Sigmoid colon (tissue), 7 donors: Measurements from ENCODE around the gene R3HDM1. TPM values are rescaled to one million over a fixed set of nuclear protein-coding genes. Genes with fewer than 3 reads are reported as not detected.
"Not testable (repeated sequence)": the region's sequence is repeated elsewhere in the genome, so short reads cannot be mapped to it uniquely, and the experiment has no call there.

ENCODE experiments used
- DNase-seq: peaks from one replicate; pipeline ENCODE4 v3.0.0-alpha.2; 2019
- H3K27ac ChIP-seq, 4 donors: fragments of 200-600 bp; sonication (generic); one replicate each; pipeline ENCODE4 v1.5.1; 2016 to 2019; ENCODE audit warnings: mild to moderate bottlenecking in 1 of 4
- H3K27me3 ChIP-seq, 3 donors: fragments of 200-600 bp; sonication (generic); one replicate each; pipeline ENCODE4 v1.5.1; 2019; ENCODE audit warnings: mild to moderate bottlenecking in 1 of 3
- H3K36me3 ChIP-seq, 4 donors: fragments of 200-600 bp; sonication (generic); one replicate each; pipeline ENCODE4 v1.5.1; 2016 to 2019
- H3K4me1 ChIP-seq, 4 donors: fragments of 200-600 bp; sonication (generic); one replicate each; pipeline ENCODE4 v1.5.1; 2017 to 2019
- H3K4me3 ChIP-seq, 4 donors: fragments of 200-600 bp; sonication (generic); one replicate each; pipeline ENCODE4 v1.5.1; 2017 to 2019; ENCODE audit warnings: mild to moderate bottlenecking in 2 of 4, moderate library complexity in 1 of 4
- H3K9me3 ChIP-seq, 4 donors: fragments of 200-600 bp in 3 of 4; sonication (generic) in 3 of 4; one replicate each; pipeline versions ENCODE4 v1.5.1 to v1.6.1; 2013 to 2019
- CTCF ChIP-seq, 4 experiments: fragments of 450-650 bp in 3 of 4; fragments of 200-600 bp in 1 of 4; IDR thresholded peaks; one replicate each; pipeline ENCODE4 v1.5.1; 2016 to 2019; ENCODE audit warnings: antibody characterized with exemption in 4 of 4, mild to moderate bottlenecking in 3 of 4, moderate library complexity in 2 of 4
- EP300 ChIP-seq, 4 donors: sonication (generic); formaldehyde crosslinking; IDR thresholded peaks; one replicate each; pipeline ENCODE4 v1.6.1; 2017; ENCODE audit warnings: antibody characterized with exemption in 4 of 4
- POLR2A ChIP-seq, 2 donors: fragments of 450-650 bp; IDR thresholded peaks; one replicate each; pipeline ENCODE4 v1.6.1; 2016; ENCODE audit warnings: antibody characterized with exemption in 2 of 2, mild to moderate bottlenecking in 2 of 2, moderate library complexity in 2 of 2
- POLR2AphosphoS5 ChIP-seq, 4 donors: sonication (generic); formaldehyde crosslinking; IDR thresholded peaks; one replicate each; pipeline ENCODE4 v1.6.1; 2017; ENCODE audit warnings: antibody characterized with exemption in 4 of 4
- WGBS, 2 donors: extraction: QIAGEN DNeasy Blood & Tissue Kit; methylation state at CpG; one replicate each; pipeline ENCODE4 v1.1.7; 2013; 5-methylcytosine and 5-hydroxymethylcytosine counted together
- intact Hi-C: fragments of 100-400 bp; cut with DNase I; formaldehyde crosslinking; loops from one replicate; pipeline ENCODE4 v1.15.1; 2023
- polyA plus RNA-seq, 3 donors: library from polyadenylated mRNA; stranded (reverse); fragments of 200-250 nt; gene quantifications; one replicate each; pipeline ENCODE4 v1.2.3, GENCODE V29; 2013
- total RNA-seq, 4 donors: library from RNA; depleted of rRNA; stranded (reverse); fragments of >200 nt; gene quantifications; one replicate each; pipeline ENCODE4 v1.1.0, GENCODE V29; 2016
- donor health status: healthy with polysubstance abuse.
- donor health status: Bipolar disorder and iron deficiency.
- donor health status: healthy.

The R3HDM1 gene
- total and polyA plus RNA-seq, 7 donors, result 5.3 to 34.6 (median 14.2) TPM

DNA sequence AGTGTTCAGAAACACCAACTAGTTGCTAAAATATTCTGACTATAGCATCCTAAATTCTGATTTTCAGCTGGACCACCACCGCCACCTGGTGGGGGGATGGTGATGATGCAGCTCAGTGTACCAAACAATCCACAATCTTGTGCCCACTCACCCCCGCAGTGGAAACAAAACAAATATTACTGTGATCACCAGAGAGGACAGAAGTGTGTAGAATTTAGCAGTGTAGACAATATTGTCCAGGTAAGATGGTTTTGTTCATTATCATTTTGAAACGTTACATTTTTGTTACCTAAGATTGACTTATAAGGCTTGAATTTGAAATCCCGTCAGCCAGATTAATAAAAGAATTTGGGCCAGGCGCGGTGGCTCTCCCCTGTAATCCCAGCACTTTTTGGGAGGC lies 178.7 kb downstream of the R3HDM1 start:
- H3K36me3 ChIP-seq, result peaks cover 0 to 3% (median 0%) of the 10 kb centered on the region in 4 donors
- no peaks in the 10 kb centered on the region for H3K4me1 ChIP-seq
- TF ChIP-seq CTCF (IDR thresholded peaks at IDR 0.05), result peak; percentile 65 to 93 (median 83)
- no peak for TF ChIP-seq POLR2A (IDR thresholded peaks at IDR 0.05)
- TF ChIP-seq EP300 (IDR thresholded peaks at IDR 0.05), result no peak
- no peaks in the 10 kb centered on the region for H3K9me3 ChIP-seq
- intact Hi-C loops, result loop anchor here (1.0 kb wide), 1 partner anchor 706 kb away; no protein-coding TSS in a partner anchor
- no peak overlapping the region for H3K4me3 ChIP-seq
- DNase-seq, result peak; percentile 72
- H3K27me3 ChIP-seq, result no peaks in the 10 kb centered on the region
- WGBS, 2 donors, result 61 to 67% methylated on average over 6 of the region's 6 CpGs
- no peak overlapping the region for H3K27ac ChIP-seq

DNA sequence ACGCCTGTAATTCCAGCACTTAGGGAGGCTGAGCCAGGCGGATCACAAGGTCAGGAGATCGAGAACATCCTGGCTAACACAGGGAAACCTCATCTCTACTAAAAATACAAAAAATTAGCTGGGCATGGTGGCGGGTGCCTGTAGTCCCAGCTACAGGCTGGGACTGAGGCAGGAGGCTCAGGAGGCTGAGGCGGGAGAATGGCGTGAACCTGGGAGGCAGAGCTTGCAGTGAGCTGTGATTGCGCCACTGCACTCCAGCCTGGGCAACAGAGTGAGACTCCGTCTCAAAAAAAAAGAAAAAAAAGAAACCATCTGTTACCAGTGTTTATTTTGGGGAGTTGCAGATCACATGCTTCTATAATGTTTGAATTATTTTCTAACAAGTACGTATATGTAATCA lies 183.8 kb downstream of the R3HDM1 start:
- DNase-seq, H3K9me3 ChIP-seq, H3K27ac ChIP-seq, H3K4me1 ChIP-seq, intact Hi-C loops, H3K4me3 ChIP-seq, H3K27me3 ChIP-seq: not testable (repeated sequence)
- H3K36me3 ChIP-seq, result peaks cover 0 to 36% (median 5%) of the 10 kb centered on the region in 4 donors
- WGBS, 2 donors, result 93 to 95% methylated on average over 9 of the region's 9 CpGs

- WGBS, 2 donors, result 89 to 95% methylated on average over 2 of the region's 2 CpGs
- Histone ChIP-seq H3K9me3 (no peaks in the 10 kb centered on the region), H3K4me1 (no peaks in the 10 kb centered on the region), H3K27me3 (no peaks in the 10 kb centered on the region), H3K36me3 (peaks cover 0 to 12% (median 0%) of the 10 kb centered on the region in 4 donors), H3K4me3 (no peak overlapping the region), H3K27ac (no peak overlapping the region)
- TF ChIP-seq POLR2AphosphoS5 (IDR thresholded peaks at IDR 0.05), result no peak
- no peak for TF ChIP-seq EP300 (IDR thresholded peaks at IDR 0.05)
- TF ChIP-seq CTCF (IDR thresholded peaks at IDR 0.05), result no peak
- TF ChIP-seq POLR2A (IDR thresholded peaks at IDR 0.05), result no peak
- intact Hi-C loops, result no loop called here
- no peak for DNase-seq
Observed at GRCh38 chr2:135728064-135728743, 196.9 kb downstream of the R3HDM1 start.

- Histone ChIP-seq H3K4me1 (no peaks in the 10 kb centered on the region), H3K36me3 (no peaks in the 10 kb centered on the region), H3K27ac (no peak overlapping the region), H3K9me3 (no peaks in the 10 kb centered on the region), H3K4me3 (no peak overlapping the region), H3K27me3 (no peaks in the 10 kb centered on the region)
- DNase-seq, result no peak
- WGBS, 2 donors, result 90 to 96% methylated on average over 5 of the region's 5 CpGs
- TF ChIP-seq POLR2AphosphoS5 (IDR thresholded peaks at IDR 0.05), result no peak
- TF ChIP-seq EP300 (IDR thresholded peaks at IDR 0.05), result no peak
- no peak for TF ChIP-seq POLR2A (IDR thresholded peaks at IDR 0.05)
- TF ChIP-seq CTCF (IDR thresholded peaks at IDR 0.05), result no peak
- intact Hi-C loops, result no loop called here
Observed at GRCh38 chr2:135732561-135732960, 201.3 kb downstream of the R3HDM1 start.

GRCh38 chr2:135733045-135733444 lies 201.8 kb downstream of the R3HDM1 start:
- Histone ChIP-seq H3K4me1 (no peaks in the 10 kb centered on the region), H3K27ac (no peak overlapping the region), H3K27me3 (no peaks in the 10 kb centered on the region), H3K9me3 (no peaks in the 10 kb centered on the region), H3K4me3 (no peak overlapping the region), H3K36me3 (no peaks in the 10 kb centered on the region)
- TF ChIP-seq EP300 (IDR thresholded peaks at IDR 0.05), result no peak
- TF ChIP-seq POLR2AphosphoS5 (IDR thresholded peaks at IDR 0.05), result no peak
- no peak for TF ChIP-seq CTCF (IDR thresholded peaks at IDR 0.05)
- TF ChIP-seq POLR2A (IDR thresholded peaks at IDR 0.05), result no peak
- intact Hi-C loops, result no loop called here
- no peak for DNase-seq
- 79 to 95% methylated on average over 2 of the region's 2 CpGs for WGBS, 2 donors
